Measurements from ENCODE around the gene CNGA3.
"Not testable (repeated sequence)": the region's sequence is repeated elsewhere in the genome, so short reads cannot be mapped to it uniquely, and the experiment has no call there.

The CNGA3 gene

DNA sequence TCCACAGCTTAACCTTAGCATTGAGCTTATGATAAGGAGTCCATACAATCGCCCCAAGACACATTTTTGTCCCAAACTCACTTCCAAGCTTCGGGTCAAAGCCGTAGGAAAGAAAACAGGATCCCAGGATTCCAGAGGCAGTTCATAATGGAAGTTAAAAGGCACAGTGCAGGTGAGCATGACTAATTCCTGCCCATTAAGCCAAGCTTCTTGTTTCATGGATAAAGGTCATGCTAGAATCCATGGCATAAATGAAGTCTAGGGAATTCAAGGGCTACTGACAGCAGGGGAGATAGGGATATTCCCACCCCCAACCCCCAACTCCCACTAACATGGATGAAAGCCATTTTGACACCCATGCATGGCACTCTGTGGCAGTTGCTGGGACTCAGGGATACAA is 88.2 kb downstream of the CNGA3 start:
- in situ Hi-C loops (cut with HindIII; ENCODE audit: low pct_ligation_motif_present, low sequenced_read_pairs), result no loop called here
- no peak overlapping the region for H3K27ac ChIP-seq

DNA sequence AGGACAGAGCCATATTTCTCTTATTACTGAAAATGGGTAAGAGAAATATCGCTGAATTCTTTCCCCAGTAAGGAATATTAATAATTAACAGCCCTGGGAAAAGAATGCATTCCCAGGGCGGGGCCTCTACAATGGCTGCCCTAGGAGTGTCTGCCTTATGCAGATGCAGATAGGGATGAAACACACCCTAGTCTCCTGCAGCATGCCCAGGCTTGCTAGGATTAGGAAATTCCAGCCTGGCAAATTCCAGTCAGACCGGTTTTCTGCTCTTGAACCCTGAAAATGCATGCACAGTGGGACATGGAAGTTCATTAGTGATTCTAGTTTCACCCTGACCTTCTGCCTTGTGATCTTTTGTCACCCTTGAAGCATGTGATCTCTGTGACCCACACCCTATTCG is 89.4 kb downstream of the CNGA3 start:
- DNase-seq; H3K27ac ChIP-seq; H3K27me3 ChIP-seq (replicated peaks); H3K36me3 ChIP-seq (replicated peaks); in situ Hi-C loops (cut with HindIII; ENCODE audit: low pct_ligation_motif_present, low sequenced_read_pairs); H3K4me3 ChIP-seq (ENCODE audit: low read depth, low read length): not testable (repeated sequence)

More for the DNA sequence above, 88.2 kb downstream of the CNGA3 start:
- no peak for DNase-seq
- Histone ChIP-seq H3K36me3 (replicated peaks) (no peaks in the 10 kb centered on the region), H3K27me3 (replicated peaks) (no peaks in the 10 kb centered on the region), H3K4me3 (ENCODE audit: low read depth, low read length) (no peak overlapping the region)
- TF ChIP-seq CTCF (IDR thresholded peaks at IDR 0.05; ENCODE audit: low read depth, low read length, missing control alignments), result no peak

DNA sequence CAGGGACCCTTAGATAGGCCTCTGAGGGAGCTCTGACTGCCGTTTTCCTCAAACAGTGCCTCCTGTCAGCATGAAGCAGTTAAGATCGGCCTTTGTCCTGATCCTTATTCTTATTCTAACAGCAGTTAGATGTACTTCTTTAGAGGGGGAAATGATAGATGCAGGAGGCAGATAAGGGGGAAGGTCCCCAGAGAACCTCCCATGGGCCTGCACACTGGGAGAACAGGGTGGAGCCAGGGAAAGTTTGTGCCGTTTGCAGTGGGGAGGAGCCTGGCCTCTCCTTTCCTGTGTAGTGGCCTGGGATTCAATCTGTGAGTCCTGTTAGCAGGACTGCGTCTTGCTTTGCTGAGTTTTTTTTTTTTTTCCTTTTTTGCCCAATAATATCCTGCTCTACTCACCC is 90.5 kb downstream of the CNGA3 start:
- H3K36me3 ChIP-seq (replicated peaks), result no peaks in the 10 kb centered on the region
- in situ Hi-C loops (cut with HindIII; ENCODE audit: low pct_ligation_motif_present, low sequenced_read_pairs), result no loop called here
- TF ChIP-seq CTCF (IDR thresholded peaks at IDR 0.05; ENCODE audit: low read depth, low read length, missing control alignments), result no peak
- no peak overlapping the region for H3K4me3 ChIP-seq (ENCODE audit: low read depth, low read length)
- DNase-seq, result no peak
- H3K27me3 ChIP-seq (replicated peaks), result no peaks in the 10 kb centered on the region
- no peak overlapping the region for H3K27ac ChIP-seq

GRCh38 chr2:98438190-98439133 is 92.2 kb downstream of the CNGA3 start:
- no peak overlapping the region for H3K4me3 ChIP-seq (ENCODE audit: low read depth, low read length)
- DNase-seq, result no peak
- no peak for TF ChIP-seq CTCF (IDR thresholded peaks at IDR 0.05; ENCODE audit: low read depth, low read length, missing control alignments)
- H3K27me3 ChIP-seq (replicated peaks), result no peaks in the 10 kb centered on the region
- H3K36me3 ChIP-seq (replicated peaks), result no peaks in the 10 kb centered on the region
- in situ Hi-C loops (cut with HindIII; ENCODE audit: low pct_ligation_motif_present, low sequenced_read_pairs), result no loop called here
- H3K27ac ChIP-seq, result no peak overlapping the region

DNA sequence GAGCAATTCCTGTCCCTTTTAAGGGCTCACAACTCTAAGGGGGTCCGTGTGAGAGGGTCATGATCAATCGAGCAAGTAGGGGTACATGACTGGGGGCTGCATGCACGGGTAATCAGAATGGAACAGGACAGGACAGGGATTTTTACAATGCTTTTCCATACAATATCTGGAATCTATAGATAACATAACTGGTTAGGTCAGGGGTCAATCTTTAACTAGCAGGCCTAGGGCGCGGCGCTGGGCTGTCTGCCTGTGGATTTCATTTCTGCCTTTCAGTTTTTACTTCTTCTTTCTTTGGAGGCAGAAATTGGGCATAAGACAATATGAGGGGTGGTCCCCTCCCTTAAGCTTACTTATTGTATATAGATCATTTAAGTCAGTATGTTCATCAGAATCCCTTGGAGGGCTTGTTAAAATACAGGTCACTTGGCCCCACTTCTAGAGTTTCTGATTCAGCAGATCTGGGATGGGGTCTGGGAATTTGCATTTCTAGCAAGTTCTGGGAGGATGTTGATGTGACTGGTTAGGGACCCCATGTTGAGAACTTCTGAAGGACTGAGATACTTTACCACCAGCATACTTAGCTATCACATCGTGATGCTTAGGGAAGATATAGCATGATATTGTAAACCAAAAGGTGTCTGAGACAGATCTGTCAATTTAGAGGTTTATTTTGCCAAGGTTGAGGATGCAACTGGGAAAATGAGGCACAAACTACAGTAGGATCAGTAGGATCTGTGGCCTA is 95.6 kb downstream of the CNGA3 start:
- no peaks in the 10 kb centered on the region for H3K27me3 ChIP-seq (replicated peaks)
- DNase-seq, result no peak
- H3K27ac ChIP-seq, result no peak overlapping the region
- in situ Hi-C loops (cut with HindIII; ENCODE audit: low pct_ligation_motif_present, low sequenced_read_pairs), result no loop called here
- no peaks in the 10 kb centered on the region for H3K36me3 ChIP-seq (replicated peaks)
- TF ChIP-seq CTCF (IDR thresholded peaks at IDR 0.05; ENCODE audit: low read depth, low read length, missing control alignments), result no peak
- H3K4me3 ChIP-seq (ENCODE audit: low read depth, low read length), result no peak overlapping the region

- no peak overlapping the region for H3K27ac ChIP-seq
- H3K36me3 ChIP-seq (replicated peaks), result no peaks in the 10 kb centered on the region
- H3K27me3 ChIP-seq (replicated peaks), result no peaks in the 10 kb centered on the region
- TF ChIP-seq CTCF (IDR thresholded peaks at IDR 0.05; ENCODE audit: low read depth, low read length, missing control alignments), result no peak
- in situ Hi-C loops (cut with HindIII; ENCODE audit: low pct_ligation_motif_present, low sequenced_read_pairs), result no loop called here
- no peak for DNase-seq
- no peak overlapping the region for H3K4me3 ChIP-seq (ENCODE audit: low read depth, low read length)
Measured at GRCh38 chr2:98442488-98442887, 96.2 kb downstream of the CNGA3 start.
